ENCODE data around the gene STT3B. TPM values are rescaled to one million over a fixed set of nuclear protein-coding genes. Genes with fewer than 3 reads are reported as not detected.

Gene STT3B
- total RNA-seq, 1 donor = 244 TPM

DNA sequence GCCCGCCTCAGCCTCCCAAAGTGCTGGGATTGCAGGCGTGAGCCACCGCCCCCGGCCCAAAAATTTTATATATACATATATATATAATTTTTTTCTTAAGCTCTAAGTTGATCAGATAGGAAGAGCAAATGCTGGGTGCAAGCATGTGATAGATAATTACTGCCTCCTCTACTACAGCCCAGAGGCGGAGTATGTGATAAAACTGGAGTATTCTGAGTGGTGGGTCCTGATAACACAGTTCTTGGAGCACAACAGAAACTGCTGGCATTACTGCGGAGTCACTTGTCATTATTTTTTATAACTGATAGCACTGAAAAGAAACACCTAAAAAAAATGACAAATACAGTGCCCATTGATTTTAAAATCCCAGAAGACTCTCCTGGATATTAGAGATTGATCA lies 41.1 kb upstream of the STT3B start:
- no peak overlapping the region for H3K4me3 ChIP-seq (ENCODE audit: low read depth, low read length)
- no peak for DNase-seq (ENCODE audit: low read depth)
- TF ChIP-seq, protein P1, sequence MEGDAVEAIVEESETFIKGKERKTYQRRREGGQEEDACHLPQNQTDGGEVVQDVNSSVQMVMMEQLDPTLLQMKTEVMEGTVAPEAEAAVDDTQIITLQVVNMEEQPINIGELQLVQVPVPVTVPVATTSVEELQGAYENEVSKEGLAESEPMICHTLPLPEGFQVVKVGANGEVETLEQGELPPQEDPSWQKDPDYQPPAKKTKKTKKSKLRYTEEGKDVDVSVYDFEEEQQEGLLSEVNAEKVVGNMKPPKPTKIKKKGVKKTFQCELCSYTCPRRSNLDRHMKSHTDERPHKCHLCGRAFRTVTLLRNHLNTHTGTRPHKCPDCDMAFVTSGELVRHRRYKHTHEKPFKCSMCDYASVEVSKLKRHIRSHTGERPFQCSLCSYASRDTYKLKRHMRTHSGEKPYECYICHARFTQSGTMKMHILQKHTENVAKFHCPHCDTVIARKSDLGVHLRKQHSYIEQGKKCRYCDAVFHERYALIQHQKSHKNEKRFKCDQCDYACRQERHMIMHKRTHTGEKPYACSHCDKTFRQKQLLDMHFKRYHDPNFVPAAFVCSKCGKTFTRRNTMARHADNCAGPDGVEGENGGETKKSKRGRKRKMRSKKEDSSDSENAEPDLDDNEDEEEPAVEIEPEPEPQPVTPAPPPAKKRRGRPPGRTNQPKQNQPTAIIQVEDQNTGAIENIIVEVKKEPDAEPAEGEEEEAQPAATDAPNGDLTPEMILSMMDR (IDR thresholded peaks at IDR 0.05; ENCODE audit: insufficient read depth, low read depth, low read length) = no peak

DNA sequence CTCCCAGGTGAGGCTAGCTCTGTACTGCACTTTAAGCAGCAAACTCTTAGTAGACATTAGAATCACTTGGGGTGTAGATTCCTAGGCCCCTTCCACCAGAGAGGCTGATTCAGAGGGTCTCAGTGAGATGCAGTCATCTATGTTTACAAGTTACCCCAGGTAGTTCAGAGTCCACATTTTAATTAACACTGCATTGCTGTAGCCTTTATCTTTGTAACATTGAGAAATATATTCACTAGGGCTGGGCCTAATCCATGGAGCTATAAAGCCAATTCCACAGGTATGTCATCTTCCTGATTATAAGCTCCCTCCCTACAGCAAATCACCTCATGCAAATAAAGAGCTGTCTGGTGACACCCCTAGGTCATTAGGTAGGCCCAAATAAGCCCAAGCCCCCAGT lies 39.6 kb upstream of the STT3B start:
- DNase-seq (ENCODE audit: low read depth) = no peak
- TF ChIP-seq, protein P1 (IDR thresholded peaks at IDR 0.05; ENCODE audit: insufficient read depth, low read depth, low read length) = no peak
- no peak overlapping the region for H3K4me3 ChIP-seq (ENCODE audit: low read depth, low read length)

DNA sequence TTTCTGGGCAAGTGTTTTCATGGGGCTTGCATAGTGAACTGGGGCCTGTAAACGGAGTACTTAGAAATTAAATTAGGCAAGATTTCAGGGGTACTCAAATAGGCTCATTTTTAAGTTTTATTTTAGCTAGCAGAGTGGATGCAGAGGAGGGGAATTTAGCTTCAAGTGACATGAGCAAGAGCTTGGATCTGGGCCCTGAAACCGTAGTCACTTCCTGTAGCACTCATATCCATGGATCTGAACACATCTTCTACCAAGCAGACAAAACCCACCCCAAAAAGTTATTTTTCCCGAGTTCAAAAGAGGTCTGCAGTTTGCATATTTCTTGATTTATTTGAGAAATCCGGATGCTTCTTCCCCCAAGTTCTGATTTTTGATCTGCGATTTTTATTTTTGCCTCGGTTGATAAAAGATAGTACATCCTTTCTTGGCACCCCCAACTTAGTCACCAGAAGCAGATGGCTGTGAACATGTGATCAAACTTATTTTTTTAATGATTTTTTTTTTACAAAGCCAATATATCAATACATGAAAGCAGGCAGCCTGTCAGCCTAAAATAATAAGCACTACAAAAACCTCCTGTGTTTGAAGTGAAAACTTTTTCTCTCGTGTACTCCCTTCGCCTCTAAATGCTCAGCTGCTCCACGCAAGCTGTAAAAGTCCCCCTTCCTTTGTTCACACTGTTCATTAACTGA lies 36.6 kb upstream of the STT3B start:
- TF ChIP-seq, protein P1 (IDR thresholded peaks at IDR 0.05; ENCODE audit: insufficient read depth, low read depth, low read length) = no peak
- no peak overlapping the region for H3K4me3 ChIP-seq (ENCODE audit: low read depth, low read length)
- DNase-seq (ENCODE audit: low read depth) = no peak

DNA sequence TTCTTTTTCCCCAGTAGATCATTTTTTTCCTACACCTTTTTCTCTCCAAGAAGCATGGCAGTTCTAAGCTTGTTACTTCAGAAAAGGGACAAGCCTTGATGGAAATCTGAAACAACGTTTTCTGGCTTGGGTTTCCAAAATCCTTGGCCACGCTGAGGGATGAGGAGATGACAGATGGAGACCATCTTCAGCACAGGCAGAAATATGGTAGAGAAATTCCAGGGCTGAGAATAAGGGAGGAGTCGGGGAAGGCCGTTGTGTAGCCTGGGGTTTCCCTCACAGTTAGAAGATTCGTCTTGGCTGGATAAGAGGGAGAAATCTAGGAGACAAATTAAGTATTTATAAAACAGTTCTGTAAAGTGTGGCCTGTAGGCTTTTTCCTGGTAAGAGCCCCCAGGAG lies 33.9 kb upstream of the STT3B start:
- no peak overlapping the region for H3K4me3 ChIP-seq (ENCODE audit: low read depth, low read length)
- TF ChIP-seq, protein P1 (IDR thresholded peaks at IDR 0.05; ENCODE audit: insufficient read depth, low read depth, low read length) = no peak
- DNase-seq (ENCODE audit: low read depth) = no peak

DNA sequence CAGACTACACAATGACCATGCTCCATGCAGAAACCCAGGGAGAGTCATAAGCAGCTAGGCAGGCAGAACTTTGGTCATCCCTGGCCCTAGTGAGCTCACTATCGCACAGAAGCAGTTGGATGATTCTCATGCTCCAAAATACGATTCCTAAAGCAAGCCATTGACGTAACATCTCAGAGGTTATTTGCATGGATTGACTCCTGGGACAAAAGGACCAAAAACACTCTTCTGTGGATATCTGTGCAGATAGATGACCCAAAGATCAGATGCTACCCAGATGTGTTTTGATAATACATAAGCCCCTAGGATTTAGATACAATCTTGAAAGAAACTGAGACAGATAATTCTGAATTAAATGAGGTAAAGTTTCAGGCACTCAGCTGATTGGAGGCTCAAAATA lies 33.4 kb upstream of the STT3B start:
- no peak overlapping the region for H3K4me3 ChIP-seq (ENCODE audit: low read depth, low read length)
- DNase-seq (ENCODE audit: low read depth) = no peak
- TF ChIP-seq, protein P1 (IDR thresholded peaks at IDR 0.05; ENCODE audit: insufficient read depth, low read depth, low read length) = no peak

DNA sequence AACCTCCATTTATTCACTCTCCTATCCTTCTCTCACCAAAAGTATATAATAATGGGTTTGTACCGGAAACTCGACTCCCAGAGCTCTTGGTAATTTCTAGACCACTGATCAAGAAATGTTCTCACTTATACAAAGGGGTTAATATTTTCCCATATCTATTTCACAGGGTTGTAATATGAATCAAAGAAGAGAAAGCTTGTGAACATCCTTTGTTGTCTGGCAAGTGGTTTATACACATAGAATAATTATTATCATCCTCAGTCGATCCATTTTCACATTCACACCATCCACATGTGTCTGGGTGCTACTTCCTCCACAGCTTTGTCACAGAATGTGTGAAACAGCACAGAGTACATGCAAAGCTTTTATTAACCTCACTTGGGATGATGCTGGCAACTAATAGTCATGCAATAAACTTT lies 29.9 kb upstream of the STT3B start:
- TF ChIP-seq, protein P1 (IDR thresholded peaks at IDR 0.05; ENCODE audit: insufficient read depth, low read depth, low read length) = no peak

DNA sequence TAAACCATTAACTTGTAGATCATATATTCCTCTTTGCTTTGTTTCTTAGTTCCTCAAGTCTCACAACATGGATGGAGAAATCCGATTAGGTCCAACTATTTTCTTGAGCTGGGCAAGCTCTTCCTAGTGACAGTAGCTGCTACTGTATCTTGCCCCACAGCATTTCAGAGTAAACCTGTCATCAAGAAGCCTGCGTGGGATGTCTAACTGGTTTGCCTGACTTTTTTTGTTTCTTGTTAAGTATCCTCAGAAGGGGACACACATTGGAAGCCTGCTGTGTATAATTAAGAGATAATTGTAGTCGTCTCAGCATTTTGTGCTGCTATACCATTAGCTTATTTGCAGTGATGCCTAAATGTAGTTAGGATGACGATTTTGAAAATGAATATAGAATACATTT lies 29.3 kb upstream of the STT3B start:
- TF ChIP-seq, protein P1 (IDR thresholded peaks at IDR 0.05; ENCODE audit: insufficient read depth, low read depth, low read length) = no peak
- no peak for DNase-seq (ENCODE audit: low read depth)
- H3K4me3 ChIP-seq (ENCODE audit: low read depth, low read length) = no peak overlapping the region

More for the DNA sequence above, 29.9 kb upstream of the STT3B start:
- DNase-seq (ENCODE audit: low read depth) = no peak
- H3K4me3 ChIP-seq (ENCODE audit: low read depth, low read length) = no peak overlapping the region

Measured in fibroblast of villous mesenchyme (primary cell).